ENCODE measurements around the gene KCNQ4. TPM values are rescaled to one million over a fixed set of nuclear protein-coding genes. Genes with fewer than 3 reads are reported as not detected.

Gene KCNQ4
- total and polyA plus RNA-seq, 3 donors from 2014 or later, result 1.4 to 2.4 (median 2.3) TPM

DNA sequence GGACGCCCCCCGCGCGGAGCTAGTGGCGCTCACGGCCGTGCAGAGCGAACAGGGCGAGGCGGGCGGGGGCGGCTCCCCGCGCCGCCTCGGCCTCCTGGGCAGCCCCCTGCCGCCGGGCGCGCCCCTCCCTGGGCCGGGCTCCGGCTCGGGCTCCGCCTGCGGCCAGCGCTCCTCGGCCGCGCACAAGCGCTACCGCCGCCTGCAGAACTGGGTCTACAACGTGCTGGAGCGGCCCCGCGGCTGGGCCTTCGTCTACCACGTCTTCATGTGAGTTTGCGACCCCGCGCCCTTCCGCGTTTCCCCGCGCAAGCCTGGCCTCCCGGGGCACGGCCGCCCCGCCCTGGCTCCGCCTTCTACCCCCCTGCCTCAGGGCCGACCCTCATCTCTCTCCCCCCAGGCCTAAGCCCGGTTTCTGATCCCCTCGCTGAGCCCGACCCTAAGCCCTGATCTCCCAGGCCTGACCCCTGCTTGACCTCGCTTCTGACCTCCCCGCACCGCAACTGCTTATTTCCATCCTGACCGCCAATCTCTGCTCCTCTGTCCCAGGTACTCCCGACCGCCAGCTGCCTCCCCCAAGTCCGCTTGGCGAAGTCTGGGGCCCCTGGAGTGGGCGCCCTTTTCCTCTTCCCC lies 669 bp downstream of the KCNQ4 start:
- Histone ChIP-seq H3K27me3 (no peaks in the 10 kb centered on the region), H3K27ac (no peak overlapping the region), H3K4me3 (peak overlapping the region; percentile 40 to 46), H3K36me3 (ENCODE audit: low read depth, missing control alignments) (no peaks in the 10 kb centered on the region), H3K9me3 (no peaks in the 10 kb centered on the region), H3K4me1 (no peaks in the 10 kb centered on the region)
- WGBS, 2 donors, result 26 to 76% methylated on average over 13 to 47 of the region's 63 CpGs
- TF ChIP-seq, protein P1, sequence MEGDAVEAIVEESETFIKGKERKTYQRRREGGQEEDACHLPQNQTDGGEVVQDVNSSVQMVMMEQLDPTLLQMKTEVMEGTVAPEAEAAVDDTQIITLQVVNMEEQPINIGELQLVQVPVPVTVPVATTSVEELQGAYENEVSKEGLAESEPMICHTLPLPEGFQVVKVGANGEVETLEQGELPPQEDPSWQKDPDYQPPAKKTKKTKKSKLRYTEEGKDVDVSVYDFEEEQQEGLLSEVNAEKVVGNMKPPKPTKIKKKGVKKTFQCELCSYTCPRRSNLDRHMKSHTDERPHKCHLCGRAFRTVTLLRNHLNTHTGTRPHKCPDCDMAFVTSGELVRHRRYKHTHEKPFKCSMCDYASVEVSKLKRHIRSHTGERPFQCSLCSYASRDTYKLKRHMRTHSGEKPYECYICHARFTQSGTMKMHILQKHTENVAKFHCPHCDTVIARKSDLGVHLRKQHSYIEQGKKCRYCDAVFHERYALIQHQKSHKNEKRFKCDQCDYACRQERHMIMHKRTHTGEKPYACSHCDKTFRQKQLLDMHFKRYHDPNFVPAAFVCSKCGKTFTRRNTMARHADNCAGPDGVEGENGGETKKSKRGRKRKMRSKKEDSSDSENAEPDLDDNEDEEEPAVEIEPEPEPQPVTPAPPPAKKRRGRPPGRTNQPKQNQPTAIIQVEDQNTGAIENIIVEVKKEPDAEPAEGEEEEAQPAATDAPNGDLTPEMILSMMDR (IDR thresholded peaks at IDR 0.05), result no peak
- no peak for TF ChIP-seq POLR2A (IDR thresholded peaks at IDR 0.05)
- intact Hi-C loops (cut with DNase I; ENCODE audit: low total_unique reads), result no loop called here
- DNase-seq, result no peak

DNA sequence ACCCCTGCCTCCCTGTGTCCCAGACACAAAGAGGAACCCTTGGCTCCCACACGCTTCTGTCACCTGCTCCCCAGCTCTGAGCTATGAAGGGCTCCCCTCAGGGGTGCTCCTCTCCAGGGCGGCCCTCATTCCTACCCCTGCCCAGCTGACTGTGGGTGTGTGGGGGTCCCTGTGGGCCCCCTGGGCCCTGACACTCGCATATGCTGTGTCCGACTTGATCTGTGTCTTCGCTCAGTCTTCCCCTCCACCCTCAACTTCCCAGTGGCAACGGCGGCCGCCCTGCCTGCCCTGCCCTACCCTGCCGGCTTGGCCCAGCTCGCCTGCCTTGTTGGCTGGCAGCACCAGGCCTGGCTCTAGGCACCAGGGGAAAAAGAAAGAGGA lies 1.2 kb downstream of the KCNQ4 start:
- H3K36me3 ChIP-seq (ENCODE audit: low read depth, missing control alignments), result no peaks in the 10 kb centered on the region
- peak overlapping the region in 1 of 2 donors; percentile 46 for H3K4me3 ChIP-seq
- H3K27me3 ChIP-seq, result no peaks in the 10 kb centered on the region
- no peak overlapping the region for H3K27ac ChIP-seq
- no peak for TF ChIP-seq POLR2A (IDR thresholded peaks at IDR 0.05)
- TF ChIP-seq, protein P1 (IDR thresholded peaks at IDR 0.05), result no peak
- H3K9me3 ChIP-seq, result no peaks in the 10 kb centered on the region
- 62 to 74% methylated on average over 10 of the region's 10 CpGs for WGBS, 2 donors
- no peaks in the 10 kb centered on the region for H3K4me1 ChIP-seq
- DNase-seq, result no peak
- intact Hi-C loops (cut with DNase I; ENCODE audit: low total_unique reads), result no loop called here

- no peak overlapping the region for H3K4me3 ChIP-seq
- H3K27me3 ChIP-seq, result no peaks in the 10 kb centered on the region
- DNase-seq, result no peak
- no peaks in the 10 kb centered on the region for H3K4me1 ChIP-seq
- intact Hi-C loops (cut with DNase I; ENCODE audit: low total_unique reads), result no loop called here
- H3K27ac ChIP-seq, result no peak overlapping the region
- H3K36me3 ChIP-seq (ENCODE audit: low read depth, missing control alignments), result no peaks in the 10 kb centered on the region
- 93 to 94% methylated on average over 5 to 7 of the region's 7 CpGs for WGBS, 2 donors
- no peaks in the 10 kb centered on the region for H3K9me3 ChIP-seq
- TF ChIP-seq, protein P1 (IDR thresholded peaks at IDR 0.05), result no peak
- no peak for TF ChIP-seq POLR2A (IDR thresholded peaks at IDR 0.05)
Observed at GRCh38 chr1:40785446-40785845, 1.9 kb downstream of the KCNQ4 start.

DNA sequence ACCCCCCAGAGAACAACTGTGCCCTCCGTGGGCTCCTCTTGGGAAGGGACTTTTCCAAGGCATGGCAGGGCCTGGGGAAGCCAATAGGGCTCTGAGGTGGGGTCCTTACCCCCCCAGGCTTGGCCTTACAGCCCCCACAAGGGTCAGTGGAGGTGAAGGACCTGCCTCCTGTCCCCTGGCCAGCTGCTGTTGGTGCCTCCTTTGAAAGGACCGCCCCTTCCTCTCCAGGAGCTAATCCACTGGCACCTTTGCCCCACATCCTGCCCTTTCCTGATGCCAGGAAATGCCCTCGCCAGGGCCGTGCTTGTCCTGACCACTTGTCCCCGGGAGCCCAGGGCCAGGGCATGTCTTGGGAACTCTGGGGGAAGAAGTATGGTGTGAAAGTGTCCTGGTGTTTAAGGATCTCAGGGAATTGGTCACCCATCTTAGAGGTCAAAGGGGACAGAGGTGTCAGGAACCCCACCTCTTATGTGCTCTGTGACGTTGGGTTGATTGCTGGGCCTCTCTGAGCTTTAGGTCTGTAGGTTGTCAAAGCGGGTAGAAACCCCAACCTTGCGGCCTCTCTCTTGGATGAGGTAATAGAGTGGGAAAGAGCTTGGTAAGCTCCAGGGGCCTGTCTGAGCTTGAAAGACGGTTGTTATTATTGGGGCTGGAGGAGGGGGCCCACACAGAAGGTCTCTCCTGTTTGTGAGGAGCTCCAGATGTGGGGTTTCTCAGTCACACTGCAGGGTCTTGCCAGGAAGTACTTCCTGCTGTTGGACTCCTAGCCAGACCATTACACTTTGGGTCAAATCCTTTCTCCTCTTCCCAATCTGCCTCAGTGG lies 2.8 kb downstream of the KCNQ4 start:
- Histone ChIP-seq H3K9me3 (no peaks in the 10 kb centered on the region), H3K36me3 (ENCODE audit: low read depth, missing control alignments) (no peaks in the 10 kb centered on the region), H3K27me3 (no peaks in the 10 kb centered on the region), H3K4me3 (no peak overlapping the region), H3K27ac (no peak overlapping the region), H3K4me1 (no peaks in the 10 kb centered on the region)
- 82 to 89% methylated on average over 9 of the region's 9 CpGs for WGBS, 2 donors
- DNase-seq, result no peak
- TF ChIP-seq, protein P1 (IDR thresholded peaks at IDR 0.05), result no peak
- no peak for TF ChIP-seq POLR2A (IDR thresholded peaks at IDR 0.05)
- intact Hi-C loops (cut with DNase I; ENCODE audit: low total_unique reads), result no loop called here
